Activated gamma-delta T cell treated with Interleukin-2 at 50 U/mL for 16 hours (primary cell): ENCODE results near the gene ATP6V1G2.

Experiments used
- DNase-seq: peaks from one replicate; pipeline ENCODE4 v3.0.0-alpha.2; 2020

ATP6V1G2 gene

GRCh38 chr6:31575335-31575901, 29.0 kb upstream of the ATP6V1G2 start, which contains the start of gene TNF:
TSS of gene TNF (plus strand) at chr6:31575565. CDS start at chr6:31575742, 177 bp downstream.
- peak; percentile 54 for DNase-seq

GRCh38 chr6:31574106-31575061, 28.0 kb upstream of the ATP6V1G2 start:
- DNase-seq: no peak

GRCh38 chr6:31573239-31574105, 27.1 kb upstream of the ATP6V1G2 start:
- DNase-seq: no peak

- peak; percentile 68 for DNase-seq
Observed at GRCh38 chr6:31572041-31572911, 25.9 kb upstream of the ATP6V1G2 start, which contains the start of gene LTA. TSS of gene LTA (plus strand) at chr6:31572289. CDS start at chr6:31572743, 454 bp downstream.

- DNase-seq: no peak
Observed at GRCh38 chr6:31569861-31570536, 23.6 kb upstream of the ATP6V1G2 start.

- DNase-seq: peak; percentile 52
Observed at GRCh38 chr6:31568537-31568961, 22.1 kb upstream of the ATP6V1G2 start.

GRCh38 chr6:31567531-31568370, 21.3 kb upstream of the ATP6V1G2 start:
- no peak for DNase-seq

GRCh38 chr6:31560697-31561058, 14.3 kb upstream of the ATP6V1G2 start:
- DNase-seq: no peak

- peak; percentile 60 for DNase-seq
Observed at GRCh38 chr6:31559958-31560696, 13.7 kb upstream of the ATP6V1G2 start.

GRCh38 chr6:31559606-31559957, 13.2 kb upstream of the ATP6V1G2 start:
- DNase-seq: no peak

GRCh38 chr6:31558631-31559500, 12.5 kb upstream of the ATP6V1G2 start:
- peak; percentile 67 for DNase-seq

GRCh38 chr6:31558318-31558625, 11.9 kb upstream of the ATP6V1G2 start:
- DNase-seq: no peak

GRCh38 chr6:31557443-31558317, 11.3 kb upstream of the ATP6V1G2 start:
- no peak for DNase-seq

- DNase-seq: no peak
Observed at GRCh38 chr6:31556307-31556706, 9.9 kb upstream of the ATP6V1G2 start.

- DNase-seq: peak; percentile 65
Observed at GRCh38 chr6:31551371-31551770, 5.0 kb upstream of the ATP6V1G2 start.

GRCh38 chr6:31548544-31548873, 2.1 kb upstream of the ATP6V1G2 start:
- DNase-seq: no peak

- no peak for DNase-seq
Observed at GRCh38 chr6:31547727-31548543, 1.5 kb upstream of the ATP6V1G2 start.
